GM21786 (cell line): ENCODE measurements around the gene MEF2A.

ENCODE experiments used
- ATAC-seq: cut with Tn5 transposase; IDR thresholded peaks from one replicate; pipeline ENCODE4 v1.9.1; 2021; ENCODE audit not compliant: unreplicated experiment

Gene MEF2A

GRCh38 chr15:99696096-99696495 is 130.3 kb downstream of the MEF2A start:
- ATAC-seq: no peak

- no peak for ATAC-seq
Measured at GRCh38 chr15:99702895-99703602, 137.3 kb downstream of the MEF2A start.

- ATAC-seq: peak; percentile 50
Measured at GRCh38 chr15:99703603-99704443, 138.0 kb downstream of the MEF2A start.

- peak; percentile 73 for ATAC-seq
Measured at GRCh38 chr15:99704444-99704838, 138.7 kb downstream of the MEF2A start.

- no peak for ATAC-seq
Measured at GRCh38 chr15:99706557-99707303, 140.9 kb downstream of the MEF2A start.

GRCh38 chr15:99707473-99708270 is 141.9 kb downstream of the MEF2A start:
- ATAC-seq: no peak

GRCh38 chr15:99708563-99708962 is 142.8 kb downstream of the MEF2A start:
- no peak for ATAC-seq

GRCh38 chr15:99709243-99709986 is 143.6 kb downstream of the MEF2A start:
- ATAC-seq: no peak

GRCh38 chr15:99711625-99712024 is 145.8 kb downstream of the MEF2A start:
- no peak for ATAC-seq

- ATAC-seq: no peak
Measured at GRCh38 chr15:99712415-99712814, 146.6 kb downstream of the MEF2A start.

- no peak for ATAC-seq
Measured at GRCh38 chr15:99716540-99717095, 150.8 kb downstream of the MEF2A start.

GRCh38 chr15:99717161-99718009 is 151.6 kb downstream of the MEF2A start:
- ATAC-seq: peak; percentile 28

GRCh38 chr15:99718421-99718820 is 152.6 kb downstream of the MEF2A start:
- ATAC-seq: no peak

GRCh38 chr15:99719096-99719541 is 153.3 kb downstream of the MEF2A start:
- peak; percentile 80 for ATAC-seq

- no peak for ATAC-seq
Measured at GRCh38 chr15:99720533-99720932, 154.7 kb downstream of the MEF2A start.

GRCh38 chr15:99721104-99721778 is 155.5 kb downstream of the MEF2A start:
- no peak for ATAC-seq

GRCh38 chr15:99721896-99722295 is 156.1 kb downstream of the MEF2A start:
- ATAC-seq: no peak

GRCh38 chr15:99722406-99722805 is 156.6 kb downstream of the MEF2A start:
- no peak for ATAC-seq
